Measurements from ENCODE around the gene CHD2. TPM values are rescaled to one million over a fixed set of nuclear protein-coding genes. Genes with fewer than 3 reads are reported as not detected.
A peak's percentile ranks its signal among the peaks of the same experiment; 100 is the strongest.

Gene CHD2
- total RNA-seq, 1 donor from 2014 or later: 65.6 TPM

- DNase-seq (ENCODE audit: low read depth): peak; percentile 41
- no peaks in the 10 kb centered on the region for H3K27me3 ChIP-seq (ENCODE audit: control insufficient read depth, insufficient read depth, low read length)
- no peak for TF ChIP-seq CTCF (IDR thresholded peaks at IDR 0.05; ENCODE audit: insufficient read depth, low read length, severe bottlenecking)
- peaks cover 4% of the 10 kb centered on the region for H3K36me3 ChIP-seq (ENCODE audit: control insufficient read depth, insufficient read depth, low read length)
- peak overlapping the region; percentile 13 for H3K4me3 ChIP-seq (ENCODE audit: low read depth, low read length)
- FAIRE-seq: no peak
Measured at GRCh38 chr15:92906020-92906419, 5.9 kb downstream of the CHD2 start.

- H3K36me3 ChIP-seq (ENCODE audit: control insufficient read depth, insufficient read depth, low read length): peaks cover 4% of the 10 kb centered on the region
- DNase-seq (ENCODE audit: low read depth) (peak; percentile 99), FAIRE-seq (no peak)
- TF ChIP-seq CTCF (IDR thresholded peaks at IDR 0.05; ENCODE audit: insufficient read depth, low read length, severe bottlenecking): no peak
- no peak overlapping the region for H3K4me3 ChIP-seq (ENCODE audit: low read depth, low read length)
- H3K27me3 ChIP-seq (ENCODE audit: control insufficient read depth, insufficient read depth, low read length): no peaks in the 10 kb centered on the region
Measured at GRCh38 chr15:92906563-92907081, 6.5 kb downstream of the CHD2 start.

- FAIRE-seq: no peak
Measured at GRCh38 chr15:92907229-92907628, 7.1 kb downstream of the CHD2 start.

GRCh38 chr15:92907896-92908712 lies 8.0 kb downstream of the CHD2 start:
- Histone ChIP-seq H3K27me3 (ENCODE audit: control insufficient read depth, insufficient read depth, low read length) (no peaks in the 10 kb centered on the region), H3K4me3 (ENCODE audit: low read depth, low read length) (no peak overlapping the region), H3K36me3 (ENCODE audit: control insufficient read depth, insufficient read depth, low read length) (peaks cover 5% of the 10 kb centered on the region)
- peak; percentile 82 for DNase-seq (ENCODE audit: low read depth)
- no peak for TF ChIP-seq CTCF (IDR thresholded peaks at IDR 0.05; ENCODE audit: insufficient read depth, low read length, severe bottlenecking)
- FAIRE-seq: no peak

More at GRCh38 chr15:92907229-92907628, 7.1 kb downstream of the CHD2 start:
- H3K4me3 ChIP-seq (ENCODE audit: low read depth, low read length): peak overlapping the region; percentile 14
- no peak for TF ChIP-seq CTCF (IDR thresholded peaks at IDR 0.05; ENCODE audit: insufficient read depth, low read length, severe bottlenecking)
- no peaks in the 10 kb centered on the region for H3K27me3 ChIP-seq (ENCODE audit: control insufficient read depth, insufficient read depth, low read length)
- peak; percentile 45 for DNase-seq (ENCODE audit: low read depth)
- H3K36me3 ChIP-seq (ENCODE audit: control insufficient read depth, insufficient read depth, low read length): peaks cover 5% of the 10 kb centered on the region

- DNase-seq (ENCODE audit: low read depth) (no peak), FAIRE-seq (no peak)
- peaks cover 7% of the 10 kb centered on the region for H3K36me3 ChIP-seq (ENCODE audit: control insufficient read depth, insufficient read depth, low read length)
- H3K27me3 ChIP-seq (ENCODE audit: control insufficient read depth, insufficient read depth, low read length): no peaks in the 10 kb centered on the region
- no peak for TF ChIP-seq CTCF (IDR thresholded peaks at IDR 0.05; ENCODE audit: insufficient read depth, low read length, severe bottlenecking)
- H3K4me3 ChIP-seq (ENCODE audit: low read depth, low read length): no peak overlapping the region
Measured at GRCh38 chr15:92908713-92909057, 8.6 kb downstream of the CHD2 start.
